Measurements from ENCODE around the gene IL18R1.
"Not testable (repeated sequence)": the region's sequence is repeated elsewhere in the genome, so short reads cannot be mapped to it uniquely, and the experiment has no call there.

The IL18R1 gene

GRCh38 chr2:102315921-102316320, 39.7 kb upstream of the IL18R1 start:
- TF ChIP-seq, protein P1, sequence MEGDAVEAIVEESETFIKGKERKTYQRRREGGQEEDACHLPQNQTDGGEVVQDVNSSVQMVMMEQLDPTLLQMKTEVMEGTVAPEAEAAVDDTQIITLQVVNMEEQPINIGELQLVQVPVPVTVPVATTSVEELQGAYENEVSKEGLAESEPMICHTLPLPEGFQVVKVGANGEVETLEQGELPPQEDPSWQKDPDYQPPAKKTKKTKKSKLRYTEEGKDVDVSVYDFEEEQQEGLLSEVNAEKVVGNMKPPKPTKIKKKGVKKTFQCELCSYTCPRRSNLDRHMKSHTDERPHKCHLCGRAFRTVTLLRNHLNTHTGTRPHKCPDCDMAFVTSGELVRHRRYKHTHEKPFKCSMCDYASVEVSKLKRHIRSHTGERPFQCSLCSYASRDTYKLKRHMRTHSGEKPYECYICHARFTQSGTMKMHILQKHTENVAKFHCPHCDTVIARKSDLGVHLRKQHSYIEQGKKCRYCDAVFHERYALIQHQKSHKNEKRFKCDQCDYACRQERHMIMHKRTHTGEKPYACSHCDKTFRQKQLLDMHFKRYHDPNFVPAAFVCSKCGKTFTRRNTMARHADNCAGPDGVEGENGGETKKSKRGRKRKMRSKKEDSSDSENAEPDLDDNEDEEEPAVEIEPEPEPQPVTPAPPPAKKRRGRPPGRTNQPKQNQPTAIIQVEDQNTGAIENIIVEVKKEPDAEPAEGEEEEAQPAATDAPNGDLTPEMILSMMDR (IDR thresholded peaks at IDR 0.05; ENCODE audit: low read depth, low read length, missing control alignments) = no peak
- no peak overlapping the region for H3K4me3 ChIP-seq (ENCODE audit: low read depth, low read length)
- no peak for DNase-seq (ENCODE audit: low read depth)
- in situ Hi-C loops (cut with HindIII; ENCODE audit: low sequenced_read_pairs) = no loop called here

DNA sequence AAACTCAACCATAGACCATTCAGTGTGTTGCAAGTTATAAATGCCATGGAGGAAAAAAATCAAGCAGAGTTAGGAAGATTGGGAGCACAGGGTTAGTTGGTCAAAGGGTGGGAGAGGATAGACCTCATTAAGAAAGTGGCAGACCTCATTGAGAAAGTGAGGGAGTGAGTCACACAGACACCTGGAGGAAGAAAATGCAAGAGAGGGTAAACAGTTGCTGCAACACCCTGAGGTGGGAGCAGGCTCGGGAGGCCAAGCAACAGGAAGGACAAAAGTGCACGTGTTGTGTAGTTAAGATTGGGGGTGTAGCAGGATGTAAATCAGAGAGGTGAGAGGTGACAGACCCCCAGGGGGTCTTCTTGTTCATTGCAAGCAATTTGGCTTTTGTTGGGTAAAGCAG, 37.9 kb upstream of the IL18R1 start:
- in situ Hi-C loops (cut with HindIII; ENCODE audit: low sequenced_read_pairs) = no loop called here

GRCh38 chr2:102318437-102318836, 37.2 kb upstream of the IL18R1 start:
- TF ChIP-seq, protein P1 (IDR thresholded peaks at IDR 0.05; ENCODE audit: low read depth, low read length, missing control alignments) = no peak
- no peak for DNase-seq (ENCODE audit: low read depth)
- no peak overlapping the region for H3K4me3 ChIP-seq (ENCODE audit: low read depth, low read length)
- in situ Hi-C loops (cut with HindIII; ENCODE audit: low sequenced_read_pairs) = no loop called here

More for the DNA sequence above, 37.9 kb upstream of the IL18R1 start:
- H3K4me3 ChIP-seq (ENCODE audit: low read depth, low read length) = no peak overlapping the region
- DNase-seq (ENCODE audit: low read depth) = no peak
- TF ChIP-seq, protein P1 (IDR thresholded peaks at IDR 0.05; ENCODE audit: low read depth, low read length, missing control alignments) = no peak

DNA sequence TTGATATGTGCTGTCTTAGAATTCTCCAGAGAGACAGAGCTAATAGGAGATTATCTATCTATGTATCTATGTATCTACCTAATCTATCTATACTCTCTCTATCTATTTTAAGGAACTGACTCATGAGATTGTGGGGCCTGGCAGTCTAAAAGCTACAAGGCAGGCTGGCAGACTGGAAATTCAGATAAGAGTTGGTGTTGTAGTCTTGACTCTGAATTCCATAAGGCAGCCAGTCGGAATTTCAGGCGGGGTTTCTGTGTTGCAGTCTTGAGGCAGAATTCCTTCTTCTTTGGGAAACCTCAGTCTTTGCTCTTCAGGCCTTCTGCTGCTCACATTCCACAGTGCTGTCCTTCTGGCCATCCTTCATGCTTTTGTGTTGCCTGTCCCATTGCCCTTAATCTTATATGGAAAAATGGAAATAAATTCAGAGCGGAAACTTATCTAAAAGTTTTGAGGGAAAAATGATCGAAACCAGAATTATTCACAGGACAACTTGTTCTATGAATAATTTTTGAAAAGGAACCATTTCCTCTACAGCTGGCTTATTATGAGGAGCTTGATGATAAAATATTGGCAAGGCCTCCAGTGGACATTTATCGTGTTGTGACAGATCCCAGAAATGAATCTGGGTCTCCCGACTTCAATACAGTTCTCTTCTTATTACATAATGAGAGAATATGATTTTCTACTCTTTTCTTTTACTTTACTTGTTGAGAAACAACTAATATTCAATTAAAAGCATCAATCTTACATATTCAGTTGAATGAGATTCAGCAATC, 33.5 kb upstream of the IL18R1 start:
- in situ Hi-C loops (cut with HindIII; ENCODE audit: low sequenced_read_pairs) = no loop called here
- TF ChIP-seq, protein P1 (IDR thresholded peaks at IDR 0.05; ENCODE audit: low read depth, low read length, missing control alignments) = no peak
- DNase-seq (ENCODE audit: low read depth) = no peak
- H3K4me3 ChIP-seq (ENCODE audit: low read depth, low read length) = no peak overlapping the region

DNA sequence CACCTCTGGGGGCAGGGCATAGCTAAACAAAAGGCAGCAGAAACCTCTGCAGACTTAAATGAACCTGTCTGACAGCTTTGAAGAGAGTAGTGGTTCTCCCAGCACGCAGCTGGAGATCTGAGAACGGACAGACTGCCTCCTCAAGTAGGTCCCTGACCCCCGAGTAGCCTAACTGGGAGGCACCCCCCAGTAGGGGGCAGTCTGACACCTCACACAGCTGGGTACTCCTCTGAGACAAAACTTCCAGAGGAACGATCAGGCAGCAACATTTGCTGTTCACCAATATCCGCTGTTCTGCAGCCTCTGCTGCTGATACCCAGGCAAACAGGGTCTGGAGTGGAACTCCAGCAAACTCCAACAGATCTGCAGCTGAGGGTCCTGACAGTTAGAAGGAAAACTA, 30.7 kb upstream of the IL18R1 start:
- in situ Hi-C loops (cut with HindIII; ENCODE audit: low sequenced_read_pairs); DNase-seq (ENCODE audit: low read depth); H3K4me3 ChIP-seq (ENCODE audit: low read depth, low read length): not testable (repeated sequence)

DNA sequence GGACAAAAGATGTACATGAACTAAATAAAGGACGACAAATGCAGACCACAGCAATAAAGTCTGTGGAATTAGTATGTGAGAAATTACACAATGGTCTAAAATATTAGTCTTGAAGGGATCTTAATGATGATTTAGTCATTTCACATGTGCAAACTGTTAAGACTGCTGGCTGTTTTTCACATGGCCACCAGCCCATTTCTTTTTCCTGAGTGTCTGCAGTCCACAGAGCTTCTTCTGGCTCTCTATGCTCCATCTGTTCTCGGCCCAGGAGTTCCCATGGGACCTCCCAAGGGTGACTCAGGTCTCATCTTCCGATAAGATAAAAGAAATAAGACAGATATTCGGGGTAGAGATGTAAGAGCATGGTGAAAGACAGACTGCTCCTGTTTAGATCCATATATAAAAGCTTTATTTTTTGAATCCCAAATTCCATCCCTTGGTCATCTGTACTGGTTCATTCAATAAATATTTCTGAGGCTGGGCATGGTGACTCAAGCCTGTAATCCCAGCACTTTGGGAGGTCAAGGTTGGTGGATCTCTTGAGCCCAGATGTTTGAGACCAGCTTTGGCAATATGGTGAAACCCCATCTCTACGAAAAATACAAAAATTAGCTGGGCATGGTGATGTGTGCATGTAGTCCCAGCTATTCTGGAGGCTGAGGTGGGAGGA, 24.1 kb upstream of the IL18R1 start:
- DNase-seq (ENCODE audit: low read depth) = no peak
- TF ChIP-seq, protein P1 (IDR thresholded peaks at IDR 0.05; ENCODE audit: low read depth, low read length, missing control alignments) = no peak
- in situ Hi-C loops (cut with HindIII; ENCODE audit: low sequenced_read_pairs) = loop anchor here (5.0 kb wide), 1 partner anchor 34 kb away; no protein-coding TSS in a partner anchor
- no peak overlapping the region for H3K4me3 ChIP-seq (ENCODE audit: low read depth, low read length)

DNA sequence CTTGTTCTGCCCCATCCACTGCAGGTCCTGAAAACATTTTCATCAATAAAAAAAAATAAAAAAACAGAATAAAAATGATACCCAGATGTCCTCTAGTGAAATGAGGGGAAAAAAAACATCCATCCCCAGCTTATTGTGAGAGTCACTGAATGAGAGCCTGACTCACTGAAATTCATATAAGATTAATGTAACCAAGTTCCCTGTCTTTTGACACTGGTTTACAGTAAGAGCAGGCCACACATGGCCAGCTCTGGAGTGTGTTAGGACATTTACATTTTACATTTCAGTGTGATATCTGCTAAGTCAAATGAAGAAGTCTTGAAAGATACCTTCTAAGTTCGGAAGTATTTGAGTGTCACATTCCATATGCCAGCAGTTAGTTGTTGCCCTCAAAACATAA, 21.1 kb upstream of the IL18R1 start:
- in situ Hi-C loops (cut with HindIII; ENCODE audit: low sequenced_read_pairs) = loop anchor here (5.0 kb wide), 1 partner anchor 37 kb away; no protein-coding TSS in a partner anchor
- DNase-seq (ENCODE audit: low read depth) = no peak
- TF ChIP-seq, protein P1 (IDR thresholded peaks at IDR 0.05; ENCODE audit: low read depth, low read length, missing control alignments) = no peak
- no peak overlapping the region for H3K4me3 ChIP-seq (ENCODE audit: low read depth, low read length)
